HG02610 (cell line): ENCODE results near the gene DDIT4.
"Not testable (repeated sequence)": the region's sequence is repeated elsewhere in the genome, so short reads cannot be mapped to it uniquely, and the experiment has no call there.

ENCODE experiments used
- ATAC-seq: cut with Tn5 transposase; IDR thresholded peaks from one replicate; pipeline ENCODE4 v1.9.1; 2021; ENCODE audit warnings: mild to moderate bottlenecking, moderate library complexity; ENCODE audit not compliant: unreplicated experiment

The DDIT4 gene

GRCh38 chr10:72265990-72266865, 7.5 kb upstream of the DDIT4 start:
- ATAC-seq: no peak

- ATAC-seq: no peak
Observed at GRCh38 chr10:72267381-72267780, 6.3 kb upstream of the DDIT4 start.

- no peak for ATAC-seq
Observed at GRCh38 chr10:72267819-72268399, 5.8 kb upstream of the DDIT4 start.

- not testable (repeated sequence) for ATAC-seq
Observed at GRCh38 chr10:72268475-72269200, 5.1 kb upstream of the DDIT4 start.

GRCh38 chr10:72270607-72271281, 3.0 kb upstream of the DDIT4 start:
- no peak for ATAC-seq

- ATAC-seq: no peak
Observed at GRCh38 chr10:72272689-72273409, 875 bp upstream of the DDIT4 start.

- no peak for ATAC-seq
Observed at GRCh38 chr10:72274213-72274729, 547 bp downstream of the DDIT4 start.

- no peak for ATAC-seq
Observed at GRCh38 chr10:72274730-72275350, 1.1 kb downstream of the DDIT4 start.

- ATAC-seq: no peak
Observed at GRCh38 chr10:72275351-72276012, 1.8 kb downstream of the DDIT4 start.

GRCh38 chr10:72276013-72276387, 2.3 kb downstream of the DDIT4 start:
- no peak for ATAC-seq

GRCh38 chr10:72276421-72277339, 3.0 kb downstream of the DDIT4 start:
- no peak for ATAC-seq

- no peak for ATAC-seq
Observed at GRCh38 chr10:72277340-72277995, 3.7 kb downstream of the DDIT4 start.

GRCh38 chr10:72277996-72278667, 4.4 kb downstream of the DDIT4 start:
- ATAC-seq: no peak

GRCh38 chr10:72278668-72279393, 5.1 kb downstream of the DDIT4 start:
- no peak for ATAC-seq

- not testable (repeated sequence) for ATAC-seq
Observed at GRCh38 chr10:72279587-72279986, 5.9 kb downstream of the DDIT4 start.

GRCh38 chr10:72283131-72283530, 9.4 kb downstream of the DDIT4 start:
- no peak for ATAC-seq
